IPS-20b (cell line): ENCODE measurements around the gene EBF4.

ENCODE experiments used
- H3K27ac ChIP-seq: one replicate; pipeline ENCODE4 v1.5.1; 2013; ENCODE audit warnings: low read length
- H3K27me3 ChIP-seq: 2 replicates; pipeline ENCODE4 v1.6.1; 2013; ENCODE audit warnings: mild to moderate bottlenecking, low read length, inconsistent platforms; ENCODE audit not compliant: insufficient read depth
- H3K36me3 ChIP-seq: 2 replicates; pipeline ENCODE4 v1.6.1; 2013; ENCODE audit warnings: low read depth, mild to moderate bottlenecking, inconsistent platforms, low read length, moderate library complexity; ENCODE audit not compliant: insufficient read depth
- H3K4me1 ChIP-seq: 2 replicates; pipeline ENCODE4 v1.6.1; 2013; ENCODE audit warnings: mild to moderate bottlenecking, control low read depth, inconsistent platforms, low read length, moderate library complexity; ENCODE audit not compliant: insufficient read depth
- H3K4me3 ChIP-seq: 2 replicates; pipeline ENCODE4 v1.5.1; 2013; ENCODE audit warnings: mild to moderate bottlenecking, low read length, inconsistent platforms
- H3K9ac ChIP-seq: 2 replicates; pipeline ENCODE4 v1.6.1; 2013; ENCODE audit warnings: low read depth, mild to moderate bottlenecking, inconsistent platforms, low read length, moderate library complexity
- H3K9me3 ChIP-seq: 2 replicates; pipeline ENCODE4 v1.6.1; 2013; ENCODE audit warnings: mild to moderate bottlenecking, low read depth, low read length, inconsistent platforms; ENCODE audit not compliant: insufficient read depth

The EBF4 gene

DNA sequence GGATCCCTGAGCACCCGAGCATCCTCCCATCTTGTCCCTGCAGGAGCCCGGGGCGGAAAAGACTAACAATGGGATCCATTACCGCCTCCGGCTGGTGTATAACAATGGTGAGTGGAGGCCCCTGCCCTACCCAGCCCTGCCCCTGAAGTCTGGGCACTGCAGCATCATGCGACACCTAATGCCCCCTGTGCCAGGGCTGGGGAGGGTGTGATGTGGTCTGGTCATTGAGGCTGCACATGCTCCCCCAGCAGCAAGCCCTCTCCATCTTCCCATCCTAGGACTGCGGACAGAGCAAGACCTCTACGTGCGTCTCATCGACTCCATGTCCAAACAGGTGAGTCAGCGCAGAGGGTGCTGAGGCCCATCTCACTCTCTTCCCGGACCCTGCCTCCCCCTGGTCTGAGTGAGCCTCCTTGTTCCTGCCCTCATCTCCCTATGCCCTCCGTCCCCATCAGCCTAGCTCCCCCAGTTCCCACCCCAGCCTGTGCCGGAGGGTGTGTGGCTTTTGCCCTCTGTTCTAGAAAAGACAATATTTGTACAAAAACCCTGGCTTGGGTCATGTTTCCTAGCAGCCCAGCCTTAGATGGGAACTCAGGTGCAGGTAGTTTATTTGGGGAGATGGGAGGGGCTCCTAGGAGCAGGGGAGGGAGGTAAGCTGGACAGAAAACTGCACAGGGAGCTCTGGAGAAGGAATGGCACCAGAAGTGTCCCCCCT, 13.5 kb downstream of the EBF4 start:
- no peak overlapping the region for H3K27ac ChIP-seq
- no peak overlapping the region for H3K4me3 ChIP-seq
- peaks cover 74% of the 10 kb centered on the region for H3K27me3 ChIP-seq
- H3K36me3 ChIP-seq, result no peaks in the 10 kb centered on the region
- no peak overlapping the region for H3K9ac ChIP-seq
- peaks cover 6% of the 10 kb centered on the region; the same call in 1 of the 2 replicates for H3K4me1 ChIP-seq
- no peaks in the 10 kb centered on the region for H3K9me3 ChIP-seq

- Histone ChIP-seq H3K27ac (no peak overlapping the region), H3K9ac (no peak overlapping the region), H3K27me3 (peaks cover 67% of the 10 kb centered on the region), H3K4me3 (no peak overlapping the region), H3K9me3 (no peaks in the 10 kb centered on the region), H3K4me1 (peaks cover 6% of the 10 kb centered on the region; the same call in 1 of the 2 replicates), H3K36me3 (no peaks in the 10 kb centered on the region)
These were observed 14.2 kb downstream of the EBF4 start for GRCh38 chr20:2706688-2707352.

DNA sequence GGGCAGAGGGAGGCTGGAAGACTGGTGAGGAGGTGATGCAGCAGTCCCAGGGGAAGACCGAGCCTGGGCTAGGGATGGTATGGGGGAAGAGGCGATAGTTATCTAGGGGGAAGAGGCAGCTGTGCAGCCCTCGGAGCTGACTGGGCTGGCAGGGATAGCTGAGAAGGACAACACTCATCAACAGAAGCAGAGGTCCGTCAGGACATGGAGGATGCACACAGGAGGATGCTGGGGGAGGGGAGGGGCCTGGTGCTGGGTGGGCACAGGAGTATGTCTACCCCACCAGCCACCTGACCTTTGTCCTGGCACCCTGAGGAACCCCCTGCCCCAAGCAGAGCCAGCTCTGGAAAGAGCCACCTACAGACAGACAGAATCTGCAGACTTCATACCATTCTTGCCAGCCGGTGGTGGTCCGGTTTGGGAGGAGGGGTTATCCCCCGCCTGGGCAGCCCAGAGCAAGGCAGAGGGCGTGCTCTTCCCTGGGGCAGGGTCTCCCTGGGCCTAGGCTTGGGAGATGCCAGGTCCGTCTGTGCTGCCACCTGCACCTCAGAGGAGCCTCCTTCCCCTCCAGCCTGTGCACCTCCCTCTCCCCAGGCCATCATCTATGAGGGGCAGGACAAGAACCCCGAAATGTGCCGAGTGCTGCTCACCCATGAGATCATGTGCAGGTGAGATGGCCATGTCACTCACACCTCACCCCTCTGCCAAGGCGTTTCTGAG, 14.9 kb downstream of the EBF4 start:
- H3K4me1 ChIP-seq, result peaks cover 6% of the 10 kb centered on the region; the same call in 1 of the 2 replicates
- no peaks in the 10 kb centered on the region for H3K36me3 ChIP-seq
- H3K9ac ChIP-seq, result no peak overlapping the region
- H3K27me3 ChIP-seq, result peaks cover 64% of the 10 kb centered on the region
- no peak overlapping the region for H3K27ac ChIP-seq
- H3K9me3 ChIP-seq, result no peaks in the 10 kb centered on the region
- H3K4me3 ChIP-seq, result no peak overlapping the region

DNA sequence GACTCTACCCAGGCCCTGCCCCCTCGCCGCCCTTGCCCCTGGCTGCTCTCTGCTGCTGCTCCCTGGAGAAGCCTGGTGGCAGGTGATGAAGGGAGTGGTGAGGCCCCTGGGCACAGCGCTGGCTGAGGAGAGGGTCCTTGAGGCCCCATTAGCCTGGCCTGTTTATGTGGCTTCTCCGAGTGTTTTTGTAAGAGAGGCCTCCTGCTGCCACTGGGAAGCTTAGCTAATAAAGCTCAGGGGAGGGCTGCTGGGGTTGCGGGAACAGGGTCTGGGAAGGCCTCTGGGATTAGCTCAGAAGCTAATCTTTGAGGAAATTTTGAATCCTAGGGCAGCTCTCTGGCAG, 15.5 kb downstream of the EBF4 start:
- H3K27me3 ChIP-seq, result peaks cover 59% of the 10 kb centered on the region
- H3K27ac ChIP-seq, result no peak overlapping the region

DNA sequence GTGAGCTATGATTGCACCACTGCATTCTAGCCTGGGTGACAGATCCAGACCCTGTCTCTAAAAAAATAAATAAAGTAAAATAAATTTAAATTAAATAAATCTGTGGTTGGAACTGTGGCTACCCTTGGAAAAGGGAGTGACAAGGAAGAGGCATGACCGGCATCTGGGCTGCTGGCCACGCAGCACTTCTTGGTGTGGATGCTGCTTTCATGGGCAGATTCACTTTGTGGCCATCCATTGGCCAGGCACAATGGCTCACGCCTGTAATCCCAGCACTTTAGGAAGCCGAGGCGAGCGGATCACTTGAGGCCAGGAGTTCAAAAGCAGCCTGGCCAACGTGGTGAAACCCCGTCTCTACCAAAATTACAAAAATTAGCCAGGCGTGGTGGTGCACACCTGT, 16.1 kb downstream of the EBF4 start:
- H3K4me3 ChIP-seq, result no peak overlapping the region
- H3K27me3 ChIP-seq, result peaks cover 53% of the 10 kb centered on the region
- H3K27ac ChIP-seq, result no peak overlapping the region

More for the DNA sequence above, 15.5 kb downstream of the EBF4 start:
- Histone ChIP-seq H3K9ac (no peak overlapping the region), H3K4me3 (no peak overlapping the region), H3K9me3 (no peaks in the 10 kb centered on the region), H3K36me3 (no peaks in the 10 kb centered on the region), H3K4me1 (peaks cover 6% of the 10 kb centered on the region; the same call in 1 of the 2 replicates)

DNA sequence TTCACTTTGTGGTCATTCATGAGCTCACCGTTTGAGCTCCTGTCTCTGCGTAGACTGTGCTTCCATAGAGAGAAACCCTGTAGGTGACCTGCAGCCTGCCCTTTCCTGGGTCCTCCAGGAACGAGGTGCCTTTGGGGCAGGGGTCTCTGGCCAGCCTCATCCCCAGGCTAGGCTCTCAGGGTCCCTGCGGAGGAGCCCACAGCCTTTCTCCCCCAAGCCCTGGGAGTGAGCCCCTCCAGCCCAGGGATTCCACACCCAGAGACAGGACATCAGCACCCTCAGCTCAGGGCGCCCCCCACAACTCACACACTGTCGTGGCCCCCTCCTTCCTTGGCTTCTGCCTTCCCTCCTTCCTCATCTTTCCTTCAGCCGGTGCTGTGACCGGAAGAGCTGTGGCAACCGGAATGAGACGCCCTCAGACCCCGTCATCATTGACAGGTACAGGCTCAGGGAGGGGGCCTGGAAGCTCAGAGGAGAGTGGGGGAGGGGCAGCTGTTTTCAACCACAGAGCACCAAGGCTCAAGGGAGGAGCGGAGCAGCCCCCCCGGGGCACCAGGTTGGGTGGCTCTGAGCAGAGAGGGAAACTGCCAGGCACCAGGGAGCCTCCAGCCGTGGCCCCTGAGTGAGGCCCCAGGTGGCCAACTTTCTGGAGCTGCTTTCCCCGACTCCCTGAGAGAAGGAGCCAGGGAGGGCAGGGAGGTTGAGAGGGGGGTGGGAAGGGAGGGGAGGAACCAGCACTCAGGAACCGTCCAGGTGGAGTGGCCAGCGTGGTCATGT, 16.8 kb downstream of the EBF4 start:
- H3K4me3 ChIP-seq, result no peak overlapping the region
- peaks cover 49% of the 10 kb centered on the region for H3K27me3 ChIP-seq
- no peak overlapping the region for H3K9ac ChIP-seq
- no peaks in the 10 kb centered on the region for H3K36me3 ChIP-seq
- no peaks in the 10 kb centered on the region for H3K9me3 ChIP-seq
- H3K27ac ChIP-seq, result no peak overlapping the region
- peaks cover 6% of the 10 kb centered on the region; the same call in 1 of the 2 replicates for H3K4me1 ChIP-seq

More for the DNA sequence above, 16.1 kb downstream of the EBF4 start:
- Histone ChIP-seq H3K9me3 (no peaks in the 10 kb centered on the region), H3K9ac (no peak overlapping the region), H3K36me3 (no peaks in the 10 kb centered on the region), H3K4me1 (peaks cover 6% of the 10 kb centered on the region; the same call in 1 of the 2 replicates)

DNA sequence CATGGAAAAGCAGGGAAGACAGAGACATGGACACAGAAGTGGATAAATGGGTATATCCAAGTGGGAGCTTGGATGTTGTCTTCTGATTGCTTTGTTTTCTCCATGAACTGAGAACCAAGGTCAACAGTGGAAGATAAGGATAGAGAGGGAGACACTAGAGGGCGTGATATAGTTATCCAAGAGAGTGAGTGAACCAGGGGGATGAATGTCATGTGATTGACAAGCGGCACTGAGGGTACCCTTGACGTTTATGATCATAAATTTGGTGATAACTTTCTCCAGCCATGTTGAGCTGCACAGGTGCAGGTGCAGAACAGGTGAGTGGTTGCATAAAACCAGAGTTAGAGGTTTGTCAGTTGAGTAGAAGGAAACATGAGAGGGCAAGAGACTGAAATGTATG, 20.7 kb downstream of the EBF4 start:
- Histone ChIP-seq H3K9ac (no peak overlapping the region), H3K4me3 (no peak overlapping the region), H3K36me3 (no peaks in the 10 kb centered on the region), H3K27ac (no peak overlapping the region), H3K4me1 (no peaks in the 10 kb centered on the region; the same call in 1 of the 2 replicates), H3K27me3 (peaks cover 11% of the 10 kb centered on the region; the same call in 1 of the 2 replicates), H3K9me3 (no peaks in the 10 kb centered on the region)

DNA sequence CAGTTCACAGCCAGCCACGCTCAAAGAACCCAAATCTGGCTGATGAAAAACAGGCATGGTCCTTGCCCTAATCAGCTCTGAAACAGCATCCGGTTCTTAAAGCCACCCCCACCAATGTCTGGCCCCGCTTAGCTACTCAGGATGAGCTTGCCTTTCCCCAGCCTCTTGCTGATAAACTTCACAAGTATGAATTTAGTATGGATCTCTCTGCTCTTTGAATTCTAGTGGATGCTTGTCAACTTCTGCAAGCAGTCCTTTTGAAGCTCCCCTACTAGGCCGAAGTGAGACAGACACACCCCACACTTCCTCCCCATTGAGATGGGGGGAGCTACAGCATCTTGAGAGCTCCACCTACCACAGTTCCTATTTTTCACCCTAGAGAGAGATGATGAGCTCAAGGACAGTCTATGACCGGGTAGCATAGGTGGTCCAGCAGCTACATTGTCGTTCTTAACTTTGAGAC, 36.7 kb downstream of the EBF4 start:
- Histone ChIP-seq H3K4me3 (no peak overlapping the region), H3K9ac (no peak overlapping the region), H3K27me3 (no peaks in the 10 kb centered on the region; the same call in 1 of the 2 replicates), H3K27ac (no peak overlapping the region), H3K9me3 (peaks cover 8% of the 10 kb centered on the region; the same call in 1 of the 2 replicates), H3K36me3 (no peaks in the 10 kb centered on the region), H3K4me1 (no peaks in the 10 kb centered on the region)

- H3K36me3 ChIP-seq, result no peaks in the 10 kb centered on the region
- H3K4me1 ChIP-seq, result no peaks in the 10 kb centered on the region
- H3K9ac ChIP-seq, result no peak overlapping the region
- no peak overlapping the region for H3K4me3 ChIP-seq
- H3K27me3 ChIP-seq, result no peaks in the 10 kb centered on the region; the same call in 1 of the 2 replicates
- peaks cover 10% of the 10 kb centered on the region; the same call in 1 of the 2 replicates for H3K9me3 ChIP-seq
- H3K27ac ChIP-seq, result no peak overlapping the region
These were observed 37.2 kb downstream of the EBF4 start for GRCh38 chr20:2729791-2730190.

GRCh38 chr20:2734899-2735298, 42.3 kb downstream of the EBF4 start:
- Histone ChIP-seq H3K4me3 (no peak overlapping the region), H3K4me1 (peaks cover 7% of the 10 kb centered on the region; the same call in 1 of the 2 replicates), H3K27me3 (no peaks in the 10 kb centered on the region), H3K9me3 (peaks cover 10% of the 10 kb centered on the region; the same call in 1 of the 2 replicates), H3K9ac (no peak overlapping the region), H3K36me3 (no peaks in the 10 kb centered on the region), H3K27ac (no peak overlapping the region)

DNA sequence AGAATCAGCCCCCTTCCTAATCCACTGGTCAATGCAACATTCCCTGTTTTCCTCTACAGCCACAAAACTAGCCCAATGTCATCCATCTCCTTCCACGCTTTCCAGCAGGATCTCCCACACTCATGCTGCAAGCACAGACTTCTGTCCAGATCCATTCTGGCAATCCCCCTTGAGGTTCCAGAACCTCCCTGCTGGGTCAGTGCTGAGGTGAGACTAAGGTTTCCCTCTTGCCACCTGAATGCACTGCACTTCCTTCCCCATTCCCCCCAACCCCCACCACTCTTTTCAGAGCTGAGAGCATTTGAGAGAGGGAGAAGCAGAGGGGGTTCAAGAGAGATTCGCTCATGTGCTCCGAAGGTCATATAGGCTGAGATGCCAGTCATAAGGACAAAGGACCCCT, 43.9 kb downstream of the EBF4 start:
- no peak overlapping the region for H3K9ac ChIP-seq
- H3K4me1 ChIP-seq, result peaks cover 7% of the 10 kb centered on the region; the same call in 1 of the 2 replicates
- H3K27me3 ChIP-seq, result peaks cover 6% of the 10 kb centered on the region
- no peak overlapping the region for H3K27ac ChIP-seq
- no peaks in the 10 kb centered on the region for H3K36me3 ChIP-seq
- H3K9me3 ChIP-seq, result peaks cover 10% of the 10 kb centered on the region; the same call in 1 of the 2 replicates
- no peak overlapping the region for H3K4me3 ChIP-seq
